ENCODE results near the gene CIBAR2. TPM values are rescaled to one million over a fixed set of nuclear protein-coding genes. Genes with fewer than 3 reads are reported as not detected.
A peak's percentile ranks its signal among the peaks of the same experiment; 100 is the strongest.

Gene CIBAR2
- total RNA-seq, 2 experiments from 2014 or later = not detected

GRCh38 chr16:85089525-85089924 is 22.7 kb downstream of the CIBAR2 start:
- Mint-ChIP-seq H3K9me3 (no peaks in the 10 kb centered on the region), H3K27ac (no peak overlapping the region), H3K4me3 (no peak overlapping the region), H3K4me1 (peaks cover 5% of the 10 kb centered on the region), H3K27me3 (no peaks in the 10 kb centered on the region), H3K36me3 (no peaks in the 10 kb centered on the region)
- no peak for DNase-seq

- no peaks in the 10 kb centered on the region for H3K9me3 Mint-ChIP-seq
- H3K36me3 Mint-ChIP-seq = no peaks in the 10 kb centered on the region
- no peak for DNase-seq
- H3K4me1 Mint-ChIP-seq = peaks cover 5% of the 10 kb centered on the region
- no peak overlapping the region for H3K27ac Mint-ChIP-seq
- H3K27me3 Mint-ChIP-seq = no peaks in the 10 kb centered on the region
- no peak overlapping the region for H3K4me3 Mint-ChIP-seq
Measured at GRCh38 chr16:85088570-85089199, 23.6 kb downstream of the CIBAR2 start.

- DNase-seq = no peak
- Mint-ChIP-seq H3K27ac (no peak overlapping the region), H3K4me1 (peaks cover 11% of the 10 kb centered on the region), H3K36me3 (no peaks in the 10 kb centered on the region), H3K9me3 (no peaks in the 10 kb centered on the region), H3K27me3 (no peaks in the 10 kb centered on the region), H3K4me3 (no peak overlapping the region)
Measured at GRCh38 chr16:85087899-85088569, 24.2 kb downstream of the CIBAR2 start.

GRCh38 chr16:85086347-85087291 is 25.7 kb downstream of the CIBAR2 start:
- peak; percentile 80 for DNase-seq
- no peak overlapping the region for H3K4me3 Mint-ChIP-seq
- H3K27me3 Mint-ChIP-seq = no peaks in the 10 kb centered on the region
- no peaks in the 10 kb centered on the region for H3K36me3 Mint-ChIP-seq
- peaks cover 13% of the 10 kb centered on the region for H3K4me1 Mint-ChIP-seq
- H3K27ac Mint-ChIP-seq = no peak overlapping the region
- no peaks in the 10 kb centered on the region for H3K9me3 Mint-ChIP-seq

- Mint-ChIP-seq H3K36me3 (no peaks in the 10 kb centered on the region), H3K27me3 (no peaks in the 10 kb centered on the region), H3K4me3 (no peak overlapping the region), H3K9me3 (no peaks in the 10 kb centered on the region), H3K4me1 (peaks cover 8% of the 10 kb centered on the region), H3K27ac (no peak overlapping the region)
- no peak for DNase-seq
Measured at GRCh38 chr16:85085721-85086120, 26.6 kb downstream of the CIBAR2 start.

- no peak for DNase-seq
- Mint-ChIP-seq H3K27ac (no peak overlapping the region), H3K27me3 (no peaks in the 10 kb centered on the region), H3K9me3 (no peaks in the 10 kb centered on the region), H3K4me1 (peaks cover 8% of the 10 kb centered on the region), H3K36me3 (no peaks in the 10 kb centered on the region), H3K4me3 (no peak overlapping the region)
Measured at GRCh38 chr16:85084841-85085510, 27.3 kb downstream of the CIBAR2 start.

- Mint-ChIP-seq H3K4me3 (no peak overlapping the region), H3K27ac (no peak overlapping the region), H3K4me1 (peaks cover 8% of the 10 kb centered on the region), H3K27me3 (no peaks in the 10 kb centered on the region), H3K9me3 (no peaks in the 10 kb centered on the region), H3K36me3 (no peaks in the 10 kb centered on the region)
- no peak for DNase-seq
Measured at GRCh38 chr16:85083051-85083639, 29.1 kb downstream of the CIBAR2 start.

GRCh38 chr16:85082173-85083050 is 29.9 kb downstream of the CIBAR2 start:
- no peak overlapping the region for H3K4me3 Mint-ChIP-seq
- no peaks in the 10 kb centered on the region for H3K9me3 Mint-ChIP-seq
- H3K27ac Mint-ChIP-seq = no peak overlapping the region
- peaks cover 8% of the 10 kb centered on the region for H3K4me1 Mint-ChIP-seq
- no peaks in the 10 kb centered on the region for H3K27me3 Mint-ChIP-seq
- DNase-seq = no peak
- no peaks in the 10 kb centered on the region for H3K36me3 Mint-ChIP-seq

GRCh38 chr16:85081765-85082164 is 30.5 kb downstream of the CIBAR2 start:
- no peaks in the 10 kb centered on the region for H3K27me3 Mint-ChIP-seq
- no peak overlapping the region for H3K4me3 Mint-ChIP-seq
- no peak overlapping the region for H3K27ac Mint-ChIP-seq
- no peaks in the 10 kb centered on the region for H3K9me3 Mint-ChIP-seq
- no peak for DNase-seq
- H3K36me3 Mint-ChIP-seq = no peaks in the 10 kb centered on the region
- peaks cover 8% of the 10 kb centered on the region for H3K4me1 Mint-ChIP-seq

- no peak overlapping the region for H3K4me3 Mint-ChIP-seq
- H3K4me1 Mint-ChIP-seq = peaks cover 8% of the 10 kb centered on the region
- no peaks in the 10 kb centered on the region for H3K36me3 Mint-ChIP-seq
- H3K27me3 Mint-ChIP-seq = no peaks in the 10 kb centered on the region
- H3K27ac Mint-ChIP-seq = no peak overlapping the region
- DNase-seq = no peak
- H3K9me3 Mint-ChIP-seq = no peaks in the 10 kb centered on the region
Measured at GRCh38 chr16:85081038-85081437, 31.2 kb downstream of the CIBAR2 start.

GRCh38 chr16:85079785-85080570 is 32.3 kb downstream of the CIBAR2 start:
- H3K9me3 Mint-ChIP-seq = no peaks in the 10 kb centered on the region
- no peaks in the 10 kb centered on the region for H3K27me3 Mint-ChIP-seq
- no peaks in the 10 kb centered on the region for H3K36me3 Mint-ChIP-seq
- peaks cover 8% of the 10 kb centered on the region for H3K4me1 Mint-ChIP-seq
- no peak overlapping the region for H3K27ac Mint-ChIP-seq
- H3K4me3 Mint-ChIP-seq = no peak overlapping the region
- no peak for DNase-seq

- H3K9me3 Mint-ChIP-seq = no peaks in the 10 kb centered on the region
- H3K36me3 Mint-ChIP-seq = no peaks in the 10 kb centered on the region
- H3K4me1 Mint-ChIP-seq = peaks cover 8% of the 10 kb centered on the region
- no peak overlapping the region for H3K27ac Mint-ChIP-seq
- DNase-seq = no peak
- H3K27me3 Mint-ChIP-seq = no peaks in the 10 kb centered on the region
- no peak overlapping the region for H3K4me3 Mint-ChIP-seq
Measured at GRCh38 chr16:85078952-85079351, 33.3 kb downstream of the CIBAR2 start.

- Mint-ChIP-seq H3K36me3 (no peaks in the 10 kb centered on the region), H3K27ac (no peak overlapping the region), H3K9me3 (no peaks in the 10 kb centered on the region), H3K4me1 (peaks cover 3% of the 10 kb centered on the region), H3K4me3 (no peak overlapping the region), H3K27me3 (no peaks in the 10 kb centered on the region)
- no peak for DNase-seq
Measured at GRCh38 chr16:85078226-85078625, 34.0 kb downstream of the CIBAR2 start.

Measured in activated naive CD8-positive, alpha-beta T cell treated with anti-CD3 and anti-CD28 coated beads for 36 hours (primary cell).